ENCODE results near the gene LRRC8C.
"Not testable (repeated sequence)": the region's sequence is repeated elsewhere in the genome, so short reads cannot be mapped to it uniquely, and the experiment has no call there.

The LRRC8C gene

DNA sequence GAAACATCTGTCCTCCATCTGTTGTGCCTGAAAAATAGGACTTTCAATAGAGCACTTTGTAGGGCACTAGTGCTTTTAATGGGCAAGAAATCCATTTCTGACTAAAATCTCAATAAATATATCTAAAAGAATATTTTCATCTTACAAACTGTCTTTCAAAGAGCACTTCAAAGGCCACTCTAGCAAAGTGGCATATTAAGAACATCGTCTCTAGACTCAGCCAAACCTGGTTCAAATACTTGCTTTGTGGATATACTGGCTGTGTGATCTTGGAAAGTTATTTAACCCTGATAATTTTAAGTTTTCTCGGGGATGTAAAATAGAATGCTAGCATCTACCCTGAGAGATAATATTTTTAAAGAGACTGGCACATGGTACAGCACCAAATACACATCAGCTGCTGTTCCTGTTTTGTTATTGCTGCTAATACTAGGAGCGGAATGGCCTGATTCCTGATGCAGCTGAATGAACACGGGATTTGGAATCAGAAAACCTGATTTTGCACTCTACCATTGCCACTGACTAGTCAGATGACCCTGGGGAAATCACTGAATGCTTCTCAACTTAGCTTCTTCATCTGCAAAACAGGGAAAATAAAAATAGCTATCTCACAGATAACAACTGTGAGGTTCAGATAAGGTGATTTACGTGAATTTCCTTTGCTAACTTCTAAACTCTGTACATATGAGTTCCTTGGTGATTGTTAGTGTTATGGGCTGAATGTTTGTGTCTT lies 25.2 kb upstream of the LRRC8C start:
- DNase-seq (ENCODE audit: low spot score) = no peak

DNA sequence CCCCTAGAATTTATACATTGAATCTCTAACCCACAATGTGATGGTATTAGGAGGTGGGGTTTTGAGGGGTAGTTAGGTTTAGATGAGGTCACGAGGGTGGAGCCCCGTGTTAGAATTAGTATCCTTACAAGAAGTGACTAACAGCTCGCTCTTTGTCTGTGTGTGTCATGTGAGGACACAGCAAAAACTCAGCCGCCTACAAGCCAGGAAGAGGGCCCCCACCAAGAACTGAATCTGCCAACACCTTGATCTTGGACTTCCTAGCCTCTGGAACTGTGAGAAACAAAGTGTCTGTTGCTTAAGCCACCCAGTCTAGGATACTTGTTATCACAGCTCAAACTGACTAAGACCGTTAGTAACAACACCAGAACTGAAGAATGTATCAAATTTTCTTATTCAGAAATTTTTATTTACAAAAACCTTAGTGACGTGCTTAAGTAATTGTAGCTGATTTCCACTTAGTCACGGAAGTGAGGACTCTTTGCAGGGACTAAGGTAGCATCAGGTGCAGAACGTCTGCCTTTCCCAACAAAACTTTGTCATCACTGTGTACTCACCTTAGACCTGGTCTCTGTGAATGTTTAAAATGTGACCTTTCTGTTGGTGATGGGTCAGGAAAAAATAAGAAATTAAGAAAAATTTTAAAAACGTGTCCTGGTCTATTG lies 24.5 kb upstream of the LRRC8C start:
- DNase-seq (ENCODE audit: low spot score) = peak; percentile 88

GRCh38 chr1:89608984-89609725 lies 23.8 kb upstream of the LRRC8C start:
- peak; percentile 67 for DNase-seq (ENCODE audit: low spot score)

GRCh38 chr1:89609781-89610456 lies 23.0 kb upstream of the LRRC8C start:
- DNase-seq (ENCODE audit: low spot score) = peak; percentile 54

- DNase-seq (ENCODE audit: low spot score) = peak; percentile 76
These were observed 22.4 kb upstream of the LRRC8C start for GRCh38 chr1:89610457-89611011.

- peak; percentile 73 for DNase-seq (ENCODE audit: low spot score)
These were observed 21.2 kb upstream of the LRRC8C start for GRCh38 chr1:89611721-89612120.

- no peak for DNase-seq (ENCODE audit: low spot score)
These were observed 19.0 kb upstream of the LRRC8C start for GRCh38 chr1:89613928-89614327.

- DNase-seq (ENCODE audit: low spot score) = no peak
These were observed 17.0 kb upstream of the LRRC8C start for GRCh38 chr1:89615676-89616598.

DNA sequence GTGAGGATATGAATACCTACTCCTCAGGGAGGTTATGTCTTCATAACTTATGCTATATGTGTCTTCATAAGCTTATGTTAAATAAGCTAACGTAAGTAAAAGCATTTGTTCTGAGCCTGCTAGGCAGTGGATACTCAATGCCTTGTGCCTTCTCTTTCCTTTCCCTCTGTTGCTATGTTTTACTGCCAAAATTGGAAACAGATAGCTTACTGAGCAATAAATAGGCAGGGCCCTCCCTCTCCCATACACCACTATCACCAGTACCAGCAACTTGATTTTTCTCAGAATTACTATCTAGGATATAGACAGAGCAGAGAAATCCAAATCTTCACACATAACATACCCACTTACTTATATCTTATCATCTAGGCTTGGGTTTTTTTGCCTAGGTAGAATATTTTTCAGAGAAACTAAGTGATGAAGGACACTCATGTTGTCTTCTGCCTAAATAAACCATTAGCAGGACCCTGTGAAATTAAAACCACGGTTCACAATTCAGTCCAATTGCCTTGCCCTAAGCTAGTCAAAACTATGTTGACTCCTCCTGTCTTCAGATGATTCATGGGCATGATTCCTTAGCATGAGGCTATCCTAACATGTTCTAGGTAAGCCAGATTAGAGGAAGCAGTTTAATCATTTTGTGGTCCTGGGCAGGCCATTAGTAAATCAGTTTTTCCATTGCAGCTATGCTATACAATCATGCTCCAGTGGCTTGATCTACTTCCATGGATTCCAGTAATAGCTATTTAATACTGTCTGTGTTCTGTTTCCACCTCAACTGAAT lies 15.9 kb upstream of the LRRC8C start:
- DNase-seq (ENCODE audit: low spot score) = no peak

DNA sequence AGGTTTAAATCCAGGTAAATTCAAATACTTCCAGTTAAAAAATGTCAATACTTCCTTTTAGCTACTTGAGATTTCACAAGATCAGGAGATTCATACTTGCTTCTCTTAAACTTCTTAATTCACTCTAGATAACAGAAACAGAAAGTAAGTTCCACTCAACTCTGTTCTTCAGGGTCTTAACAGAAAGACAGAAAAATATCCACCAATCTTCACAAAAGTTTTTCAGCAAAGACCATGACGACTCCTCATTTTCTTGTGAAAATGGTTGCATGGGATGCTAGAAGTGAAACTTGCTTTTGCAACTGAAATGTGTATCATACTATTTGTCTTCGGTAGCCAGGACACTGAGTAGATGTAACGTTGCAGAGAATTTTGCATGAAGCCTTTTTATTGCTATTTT lies 12.3 kb upstream of the LRRC8C start:
- DNase-seq (ENCODE audit: low spot score) = no peak

DNA sequence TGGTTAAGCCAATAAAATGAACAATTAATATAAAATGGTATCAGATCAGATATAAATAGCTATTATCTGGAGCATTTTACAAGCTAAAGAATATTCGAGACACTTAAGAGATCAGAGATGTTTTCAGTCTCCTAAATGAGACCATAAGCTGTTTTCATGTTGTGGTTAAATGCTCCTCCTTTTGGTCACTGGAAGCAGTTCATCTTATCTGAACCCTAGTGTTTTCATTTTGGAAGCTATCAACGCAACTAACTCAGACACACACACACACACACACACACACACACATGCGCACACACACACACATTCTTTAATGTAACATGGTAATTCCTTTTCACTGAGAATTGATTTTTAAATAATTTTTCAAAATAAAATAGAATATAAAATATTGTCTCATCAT lies 10.0 kb upstream of the LRRC8C start:
- peak; percentile 63 for DNase-seq (ENCODE audit: low spot score)

DNA sequence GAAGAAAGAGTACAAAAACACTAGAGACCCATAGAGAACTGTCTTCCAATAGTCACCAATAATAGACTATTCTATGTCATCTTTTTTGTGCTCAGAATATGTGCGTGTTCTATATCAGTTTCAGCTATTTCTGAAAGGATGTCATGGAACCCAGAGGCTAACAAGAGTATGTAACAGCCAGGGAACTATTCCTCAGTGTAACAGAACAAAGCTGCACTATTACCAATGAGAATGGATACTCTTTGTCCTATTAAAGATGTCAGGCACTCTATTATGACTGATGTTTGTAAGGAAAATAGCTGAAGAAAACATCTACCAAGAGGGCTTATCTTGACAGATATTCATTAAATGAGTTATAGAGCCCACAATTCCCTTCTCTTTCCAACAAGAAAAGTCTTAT lies 8.6 kb upstream of the LRRC8C start:
- DNase-seq (ENCODE audit: low spot score) = no peak

- no peak for DNase-seq (ENCODE audit: low spot score)
These were observed 8.1 kb upstream of the LRRC8C start for GRCh38 chr1:89624715-89625323.

DNA sequence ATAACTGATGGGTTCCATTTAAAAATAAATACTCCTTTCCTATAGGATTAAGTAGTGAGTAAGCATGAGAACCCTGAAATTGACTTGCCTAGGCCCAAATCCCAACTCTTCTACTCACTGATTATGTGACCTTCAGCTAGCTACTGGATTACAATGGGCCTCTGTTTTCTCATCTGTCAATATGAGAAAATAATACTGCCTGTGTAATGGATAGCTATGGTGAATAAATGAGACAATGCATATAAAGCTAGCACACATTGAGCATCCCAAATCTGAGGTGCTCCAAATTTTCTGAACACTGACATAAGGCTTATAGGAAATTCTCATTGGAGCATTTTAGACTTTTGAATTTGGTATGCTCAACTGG lies 5.3 kb upstream of the LRRC8C start:
- DNase-seq (ENCODE audit: low spot score) = no peak

DNA sequence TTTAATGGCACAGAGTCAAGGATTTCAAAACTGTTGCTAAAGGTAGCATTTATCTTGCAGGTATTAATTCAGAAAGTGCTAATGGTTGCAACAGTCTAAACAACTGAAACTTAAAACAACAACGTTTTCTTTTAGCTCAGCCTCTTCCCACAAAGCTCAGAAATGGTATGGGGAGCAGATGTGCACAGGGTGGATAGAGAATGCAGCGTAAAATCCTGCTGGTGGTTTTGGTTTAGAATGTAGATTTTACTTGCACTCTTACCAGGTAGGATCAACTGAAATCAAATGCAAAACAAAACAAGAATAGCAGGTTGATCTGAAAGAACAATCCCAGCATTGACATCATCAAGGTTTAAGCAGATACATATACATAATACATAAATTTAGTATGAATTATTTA lies 3.8 kb upstream of the LRRC8C start:
- DNase-seq (ENCODE audit: low spot score) = no peak

DNA sequence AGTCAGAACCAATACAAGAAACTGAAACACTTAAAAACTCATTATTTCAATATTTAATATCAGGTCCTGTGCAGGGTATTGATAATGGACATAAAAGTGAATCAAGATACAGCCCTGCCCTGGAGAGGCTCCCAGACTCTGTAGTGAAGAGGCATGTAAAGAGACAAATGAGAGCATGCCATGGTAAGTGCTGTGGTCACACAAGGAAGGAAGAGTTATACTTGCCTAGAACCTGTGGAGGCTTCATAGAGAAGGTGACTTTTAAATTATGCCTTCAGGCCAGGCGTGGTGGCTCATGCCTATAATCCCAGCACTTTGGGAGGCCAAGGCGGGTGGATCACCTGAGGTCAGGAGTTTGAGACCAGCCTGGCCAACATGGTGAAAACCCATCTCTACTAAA lies 3.3 kb upstream of the LRRC8C start:
- DNase-seq (ENCODE audit: low spot score) = not testable (repeated sequence)

DNA sequence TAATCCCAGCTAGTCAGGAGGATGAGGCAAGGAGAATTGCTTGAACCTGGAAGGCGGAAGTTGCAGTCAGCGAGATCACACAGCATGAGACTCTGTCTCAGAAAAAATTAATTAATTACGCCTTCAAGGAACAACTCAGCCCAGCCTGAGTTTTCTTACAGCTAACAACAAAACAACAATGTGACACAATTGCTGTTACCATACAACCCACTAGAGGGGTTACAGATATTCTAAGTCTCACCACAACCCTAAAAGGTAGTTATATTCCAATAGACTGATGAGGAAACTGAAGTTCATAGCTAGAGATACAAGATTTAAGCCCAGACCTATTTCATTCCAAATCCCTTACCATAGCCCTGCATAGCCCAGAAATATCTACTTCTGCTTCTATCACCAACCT lies 2.9 kb upstream of the LRRC8C start:
- no peak for DNase-seq (ENCODE audit: low spot score)

DNA sequence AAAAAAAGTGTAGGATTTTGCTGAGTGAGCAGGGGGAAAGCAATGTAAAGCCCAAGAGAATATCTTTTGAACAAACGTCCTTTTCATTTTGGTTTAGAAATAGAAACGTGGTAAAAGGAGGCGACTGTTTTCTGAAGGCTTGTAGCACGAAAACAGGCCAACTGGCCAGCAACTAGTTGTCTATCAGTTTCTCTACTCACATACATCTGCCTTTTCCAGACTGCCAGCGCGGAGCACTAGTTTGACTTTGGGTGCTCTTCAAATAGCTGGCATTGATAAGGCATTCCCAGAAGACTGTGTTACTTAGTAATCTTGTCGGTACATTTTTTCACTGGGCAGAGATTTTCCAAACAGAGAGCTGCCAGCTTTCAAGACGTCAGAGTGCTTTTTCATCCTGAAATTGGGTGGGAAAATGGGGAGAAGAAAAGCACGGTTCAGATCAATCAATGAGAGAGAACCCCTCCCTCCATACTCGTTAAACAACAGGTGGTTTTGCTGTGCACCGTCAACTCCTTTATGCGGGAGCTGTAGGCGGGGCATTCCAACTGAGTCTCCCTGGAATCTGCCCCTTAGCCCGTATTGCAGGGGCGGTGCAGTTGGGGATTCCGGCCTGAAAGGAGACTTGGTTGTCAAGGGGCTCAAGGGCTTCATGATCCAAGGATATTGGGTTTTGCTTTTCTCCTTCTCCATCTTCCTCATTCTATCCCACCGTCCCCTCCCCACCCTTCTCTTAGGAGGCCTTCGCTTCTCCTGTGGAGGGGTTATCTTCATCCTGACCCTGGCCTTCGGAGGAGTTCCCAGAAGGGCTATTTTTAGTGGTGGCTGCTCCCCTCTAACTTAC lies 884 bp upstream of the LRRC8C start:
- DNase-seq (ENCODE audit: low spot score) = no peak

- peak; percentile 61 for DNase-seq (ENCODE audit: low spot score)
These were observed 404 bp downstream of the LRRC8C start for GRCh38 chr1:89633248-89633799.
